LNCAP (cell line): ENCODE data around the gene PLPP2.

ENCODE experiments used
- CTCF ChIP-seq: fragments of 450-650 bp; IDR thresholded peaks from 2 replicates; pipeline ENCODE4 v1.5.1; 2017; ENCODE audit warnings: mild to moderate bottlenecking

The PLPP2 gene

GRCh38 chr19:307111-307531 is 15.9 kb upstream of the PLPP2 start:
- no peak for TF ChIP-seq CTCF

GRCh38 chr19:306151-306900 is 15.1 kb upstream of the PLPP2 start:
- no peak for TF ChIP-seq CTCF

GRCh38 chr19:305240-306150 is 14.3 kb upstream of the PLPP2 start:
- no peak for TF ChIP-seq CTCF

- TF ChIP-seq CTCF: no peak
These were observed 5.4 kb upstream of the PLPP2 start for GRCh38 chr19:296476-297225.

- TF ChIP-seq CTCF: no peak
These were observed 4.6 kb upstream of the PLPP2 start for GRCh38 chr19:295687-296370.

- TF ChIP-seq CTCF: peak; percentile 26; the same call in 1 of the 2 replicates
These were observed 3.9 kb upstream of the PLPP2 start for GRCh38 chr19:294946-295686.
